GM18868 (cell line): ENCODE measurements around the gene CHRNA9.

Experiments
- ATAC-seq: cut with Tn5 transposase; IDR thresholded peaks from one replicate; pipeline ENCODE4 v1.9.1; 2021; ENCODE audit warnings: mild to moderate bottlenecking, moderate library complexity; ENCODE audit not compliant: unreplicated experiment

The CHRNA9 gene

GRCh38 chr4:40308528-40309122 lies 26.5 kb upstream of the CHRNA9 start:
- ATAC-seq, result no peak

DNA sequence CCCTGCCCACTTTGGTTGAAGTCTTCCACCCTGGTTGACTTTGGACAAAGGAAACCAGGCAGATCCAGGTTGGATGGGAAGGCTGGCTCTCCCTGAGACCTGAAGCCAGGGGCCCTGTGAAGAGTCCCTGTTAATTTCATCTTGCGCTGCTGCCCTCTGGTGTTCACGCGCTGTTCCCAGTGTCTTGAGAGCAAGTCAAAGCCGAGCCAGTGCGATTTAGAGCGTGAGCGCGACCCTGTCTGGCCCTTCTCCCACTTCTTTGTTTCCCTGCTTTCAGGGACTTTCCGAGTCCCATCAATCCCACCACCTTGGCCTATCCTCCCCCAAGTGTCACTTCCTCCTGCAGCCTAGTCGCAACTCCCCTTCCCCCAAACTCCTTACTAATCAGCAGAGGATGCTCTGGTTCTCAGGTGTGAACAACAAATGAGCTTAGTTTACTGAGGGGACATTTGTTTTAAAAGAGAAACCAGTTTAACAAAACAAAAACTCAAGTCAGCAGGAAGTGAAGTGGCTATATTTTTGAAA lies 25.8 kb upstream of the CHRNA9 start:
- ATAC-seq, result peak; percentile 30

DNA sequence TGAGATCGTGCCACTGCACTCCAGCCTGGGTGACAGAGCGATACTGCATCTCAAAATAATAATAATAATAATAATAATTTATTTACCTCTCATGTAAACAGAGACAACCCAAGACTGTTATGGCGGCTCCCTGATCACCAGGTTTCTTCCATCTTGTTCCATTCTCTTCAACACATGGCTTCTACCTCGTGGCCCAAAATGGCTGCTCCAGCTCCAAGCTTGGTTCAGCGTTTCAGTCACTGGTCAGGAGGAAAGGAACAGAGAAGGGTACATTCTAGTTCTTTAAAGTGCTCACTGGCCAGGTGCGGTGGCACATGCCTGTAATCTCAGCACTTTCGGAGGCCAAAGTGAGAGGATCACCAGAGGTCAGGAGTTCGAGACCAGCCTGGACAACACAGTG lies 24.9 kb upstream of the CHRNA9 start:
- ATAC-seq, result no peak

DNA sequence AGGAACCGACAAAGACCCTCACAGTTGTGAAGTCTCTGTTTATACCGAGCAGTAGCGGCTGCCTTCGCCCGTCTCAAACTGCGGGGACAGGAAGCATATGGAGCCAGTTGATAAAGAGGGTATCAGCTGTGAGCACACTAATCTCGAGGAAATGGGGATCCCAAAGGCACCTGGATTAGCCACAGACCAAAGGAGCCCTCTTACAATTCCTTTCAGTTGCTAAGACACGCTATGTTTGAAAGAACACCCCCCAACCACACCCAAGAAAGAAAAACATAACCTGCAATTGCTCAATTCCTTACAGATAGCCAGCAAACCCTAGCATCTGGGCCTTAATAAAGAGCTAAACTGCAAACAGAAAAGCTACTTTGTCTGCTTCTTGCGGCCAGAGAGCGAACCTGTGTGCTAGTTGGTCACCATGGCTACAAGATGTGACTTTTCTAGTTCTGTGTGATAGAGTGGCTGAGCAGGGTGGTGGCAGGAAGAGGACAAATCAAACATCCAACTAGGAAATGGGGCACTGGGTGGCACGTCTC lies 23.3 kb upstream of the CHRNA9 start:
- no peak for ATAC-seq

GRCh38 chr4:40314951-40315350 lies 20.2 kb upstream of the CHRNA9 start:
- ATAC-seq, result no peak

DNA sequence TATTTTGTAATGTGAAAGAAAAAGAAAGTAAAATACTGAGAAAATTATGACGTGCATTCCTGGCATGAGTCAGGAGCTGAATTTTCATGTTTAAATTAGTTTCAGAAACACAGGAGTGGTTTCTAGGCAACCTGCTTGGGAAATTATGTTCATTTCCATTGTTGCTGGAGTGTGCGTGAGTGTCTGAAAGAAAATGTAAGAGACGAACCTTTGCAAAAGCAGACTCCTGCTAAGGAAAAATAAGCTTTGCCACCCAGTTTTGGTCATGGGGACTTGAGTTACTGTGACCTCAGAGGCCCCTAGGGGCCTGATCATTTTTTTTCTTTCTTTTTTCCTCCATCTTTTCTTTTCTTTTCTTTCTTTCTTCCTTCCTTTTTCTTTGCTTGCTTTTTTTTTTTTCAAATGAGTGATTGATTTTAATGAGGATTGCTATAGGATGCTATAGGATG lies 18.8 kb upstream of the CHRNA9 start:
- ATAC-seq, result peak; percentile 44

- peak; percentile 53 for ATAC-seq
These were observed 18.1 kb upstream of the CHRNA9 start for GRCh38 chr4:40316782-40317635.

GRCh38 chr4:40317916-40318658 lies 17.0 kb upstream of the CHRNA9 start:
- ATAC-seq, result no peak

DNA sequence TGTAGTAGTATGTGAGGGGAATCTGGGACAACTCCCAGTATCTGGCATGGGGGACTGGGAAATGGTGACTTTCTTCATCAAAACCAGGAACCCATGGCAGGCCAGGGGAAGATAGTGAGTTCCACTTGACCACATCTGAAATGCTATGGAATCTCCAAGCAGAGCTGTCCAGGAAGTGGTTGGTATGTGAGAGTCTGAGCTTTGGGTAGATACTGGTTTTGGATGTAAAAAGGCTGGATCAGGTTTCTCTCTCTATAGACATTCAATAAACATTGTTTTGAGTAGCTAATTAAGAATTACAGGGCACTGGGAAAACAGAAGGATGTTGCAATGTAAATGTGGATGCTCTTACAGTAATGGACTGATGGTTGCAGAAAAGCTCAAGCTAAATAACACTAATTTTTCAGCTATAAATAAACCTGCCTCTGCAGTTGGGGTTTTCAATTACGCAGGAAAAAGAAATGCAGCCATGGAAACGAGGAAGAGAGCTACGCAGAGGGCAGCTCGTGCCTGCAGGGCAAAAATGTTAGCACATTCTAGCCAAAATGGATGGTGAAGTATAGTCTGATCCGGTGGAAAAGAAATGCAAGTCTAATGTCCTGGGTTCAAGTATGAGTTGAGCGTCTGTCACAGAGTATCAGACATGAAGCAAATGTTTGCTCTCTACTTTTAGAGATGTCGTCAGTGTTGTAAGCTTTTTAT lies 13.4 kb upstream of the CHRNA9 start:
- no peak for ATAC-seq

GRCh38 chr4:40322811-40323210 lies 12.3 kb upstream of the CHRNA9 start:
- no peak for ATAC-seq

DNA sequence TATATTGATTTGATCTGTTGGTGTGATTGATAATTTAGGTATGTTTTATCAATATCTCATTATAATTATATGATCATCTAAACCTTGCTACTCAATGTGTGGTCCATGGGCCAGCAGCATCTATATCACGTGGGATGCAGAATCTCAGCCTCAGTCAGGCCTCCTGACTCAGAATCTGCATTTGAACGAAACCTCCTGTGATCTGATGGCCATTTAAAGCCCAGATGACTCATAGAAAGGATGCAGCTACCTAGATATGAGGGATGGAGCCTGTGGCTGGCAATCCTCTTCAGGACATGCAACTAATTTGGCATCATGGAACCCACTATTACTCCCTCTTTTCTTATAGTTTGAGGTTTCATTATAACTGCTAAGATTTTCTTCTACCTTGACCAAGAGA lies 11.3 kb upstream of the CHRNA9 start:
- ATAC-seq, result no peak

- ATAC-seq, result peak; percentile 93
These were observed 9.6 kb upstream of the CHRNA9 start for GRCh38 chr4:40325406-40326019.

GRCh38 chr4:40327340-40327739 lies 7.8 kb upstream of the CHRNA9 start:
- ATAC-seq, result no peak

DNA sequence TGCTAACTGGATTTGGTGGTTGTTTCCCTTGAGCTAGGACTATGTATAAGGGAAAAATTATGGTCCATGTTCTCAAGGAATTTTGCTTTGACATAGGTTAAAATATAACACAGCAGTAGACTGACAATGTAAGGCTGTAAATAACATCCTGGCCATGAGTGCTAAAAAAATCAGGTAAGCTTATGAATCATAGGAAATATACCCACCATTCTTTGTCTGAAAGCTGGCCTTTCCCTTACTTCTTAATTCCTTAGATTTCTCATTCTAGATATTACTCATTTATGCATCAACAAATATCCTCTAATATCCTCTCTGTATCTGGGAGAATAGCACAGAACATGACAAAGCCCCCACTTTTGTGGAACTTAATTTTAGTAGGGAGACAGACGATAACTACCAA lies 6.8 kb upstream of the CHRNA9 start:
- ATAC-seq, result no peak

- ATAC-seq, result no peak
These were observed 5.3 kb upstream of the CHRNA9 start for GRCh38 chr4:40329805-40330204.

- ATAC-seq, result no peak
These were observed 4.6 kb upstream of the CHRNA9 start for GRCh38 chr4:40330536-40330935.

GRCh38 chr4:40331101-40331745 lies 3.9 kb upstream of the CHRNA9 start:
- no peak for ATAC-seq

GRCh38 chr4:40331961-40332360 lies 3.2 kb upstream of the CHRNA9 start:
- ATAC-seq, result no peak

GRCh38 chr4:40333921-40334352 lies 1.2 kb upstream of the CHRNA9 start:
- no peak for ATAC-seq

DNA sequence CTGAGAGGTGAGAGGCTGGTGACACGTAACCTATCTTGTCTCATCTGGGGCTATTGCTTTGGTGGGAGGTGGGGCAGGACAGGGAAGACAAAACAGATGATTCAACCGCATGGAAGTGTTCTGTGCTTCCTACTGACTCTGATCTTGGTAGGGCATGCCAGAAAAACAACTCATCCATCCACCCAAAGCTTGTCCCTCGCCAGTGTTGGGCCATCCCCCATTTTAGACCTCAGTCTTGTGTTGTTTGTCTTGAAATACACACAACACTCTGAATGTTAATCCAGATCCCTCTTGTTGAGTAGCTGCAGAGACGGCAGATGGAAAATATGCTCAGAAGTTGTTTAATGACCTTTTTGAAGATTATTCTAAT lies 377 bp downstream of the CHRNA9 start:
- ATAC-seq, result no peak
